GM13976 (cell line): ENCODE results near the gene NEMP1.

ENCODE experiments used
- DNase-seq: peaks from one replicate; pipeline ENCODE4 v3.0.0; 2012; ENCODE audit warnings: low spot score
- in situ Hi-C: fragments of 300-500 bp; cut with MboI; formaldehyde crosslinking; loops from one replicate; pipeline ENCODE4 v1.12.0; 2022; ENCODE audit warnings: low sequenced_read_pairs, mixed read lengths, inconsistent platforms; ENCODE audit not compliant: unreplicated experiment
- TF ChIP-seq, protein P1 (sequence below): IDR thresholded peaks from 2 replicates; pipeline ENCODE4 v1.5.1; 2012; ENCODE audit warnings: borderline replicate concordance, mild to moderate bottlenecking; ENCODE audit not compliant: insufficient read depth; ENCODE audit errors: extremely low read depth, missing control alignments, control extremely low read depth

The NEMP1 gene

DNA sequence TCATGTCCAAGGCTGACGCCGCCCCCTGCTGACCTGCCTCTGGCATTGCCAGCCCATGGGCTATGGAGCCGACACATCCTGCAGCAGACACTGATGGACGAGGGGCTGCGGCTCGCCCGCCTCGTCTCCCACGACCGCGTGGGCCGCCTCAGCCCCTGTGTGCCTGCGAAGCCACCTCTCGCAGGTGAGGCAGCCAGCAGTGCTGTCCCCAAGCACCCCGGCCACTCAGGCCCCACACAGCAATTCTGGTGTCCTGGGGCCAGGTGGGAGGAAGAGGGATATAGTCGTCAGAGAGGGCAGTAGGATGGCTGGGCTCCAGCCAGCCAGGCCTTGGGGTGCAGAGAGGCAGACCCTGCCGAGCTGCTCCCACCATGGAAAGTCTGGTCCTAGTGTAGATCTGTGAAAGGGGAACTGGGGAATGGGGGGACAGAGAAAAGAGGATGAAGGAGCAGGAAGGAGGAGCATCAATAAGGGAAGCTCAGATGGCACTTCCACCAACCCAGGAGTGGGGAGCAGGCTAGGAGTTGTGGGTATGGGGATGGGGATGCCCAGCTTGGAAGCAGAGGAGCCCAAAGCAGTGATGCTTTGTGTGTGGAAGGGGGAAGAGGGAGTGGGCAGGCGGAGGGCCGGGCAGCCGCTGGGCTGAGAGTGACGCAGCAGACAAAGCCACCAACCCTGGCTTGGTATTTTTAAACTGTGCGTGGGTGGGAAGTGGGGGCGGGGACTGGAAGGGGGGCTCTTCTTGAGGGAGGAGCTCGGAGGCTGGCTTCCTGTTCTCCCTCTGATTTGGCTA, 15.0 kb upstream of the NEMP1 start:
- DNase-seq: peak; percentile 93
- TF ChIP-seq, protein P1, sequence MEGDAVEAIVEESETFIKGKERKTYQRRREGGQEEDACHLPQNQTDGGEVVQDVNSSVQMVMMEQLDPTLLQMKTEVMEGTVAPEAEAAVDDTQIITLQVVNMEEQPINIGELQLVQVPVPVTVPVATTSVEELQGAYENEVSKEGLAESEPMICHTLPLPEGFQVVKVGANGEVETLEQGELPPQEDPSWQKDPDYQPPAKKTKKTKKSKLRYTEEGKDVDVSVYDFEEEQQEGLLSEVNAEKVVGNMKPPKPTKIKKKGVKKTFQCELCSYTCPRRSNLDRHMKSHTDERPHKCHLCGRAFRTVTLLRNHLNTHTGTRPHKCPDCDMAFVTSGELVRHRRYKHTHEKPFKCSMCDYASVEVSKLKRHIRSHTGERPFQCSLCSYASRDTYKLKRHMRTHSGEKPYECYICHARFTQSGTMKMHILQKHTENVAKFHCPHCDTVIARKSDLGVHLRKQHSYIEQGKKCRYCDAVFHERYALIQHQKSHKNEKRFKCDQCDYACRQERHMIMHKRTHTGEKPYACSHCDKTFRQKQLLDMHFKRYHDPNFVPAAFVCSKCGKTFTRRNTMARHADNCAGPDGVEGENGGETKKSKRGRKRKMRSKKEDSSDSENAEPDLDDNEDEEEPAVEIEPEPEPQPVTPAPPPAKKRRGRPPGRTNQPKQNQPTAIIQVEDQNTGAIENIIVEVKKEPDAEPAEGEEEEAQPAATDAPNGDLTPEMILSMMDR: peak; percentile 78
- in situ Hi-C loops: no loop called here

DNA sequence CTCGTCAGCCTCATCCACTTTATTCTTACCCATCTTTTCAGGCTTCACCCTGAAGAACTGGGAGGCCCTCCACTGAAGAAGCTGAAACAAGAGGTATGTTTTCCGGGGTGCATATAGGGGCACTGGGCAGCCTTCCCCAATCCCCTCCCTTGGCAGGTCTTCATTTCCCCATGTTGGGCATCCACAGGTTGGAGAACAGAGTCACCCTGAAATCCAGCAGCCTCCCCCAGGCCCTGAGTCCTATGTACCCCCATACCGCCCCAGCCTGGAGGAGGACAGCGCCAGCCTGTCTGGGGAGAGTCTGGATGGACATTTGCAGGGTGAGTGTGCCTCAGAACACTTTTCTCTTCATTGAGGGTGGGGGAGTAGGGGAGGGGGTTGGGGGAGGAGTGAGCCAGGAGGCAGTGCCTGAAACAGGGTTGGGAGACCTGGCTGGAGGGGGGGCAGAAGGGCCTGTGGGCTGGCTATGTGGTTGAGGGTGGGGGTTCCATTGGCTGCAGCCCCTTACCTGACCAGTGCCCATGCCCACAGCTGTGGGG, 14.4 kb upstream of the NEMP1 start:
- in situ Hi-C loops: no loop called here
- TF ChIP-seq, protein P1: no peak
- no peak for DNase-seq

DNA sequence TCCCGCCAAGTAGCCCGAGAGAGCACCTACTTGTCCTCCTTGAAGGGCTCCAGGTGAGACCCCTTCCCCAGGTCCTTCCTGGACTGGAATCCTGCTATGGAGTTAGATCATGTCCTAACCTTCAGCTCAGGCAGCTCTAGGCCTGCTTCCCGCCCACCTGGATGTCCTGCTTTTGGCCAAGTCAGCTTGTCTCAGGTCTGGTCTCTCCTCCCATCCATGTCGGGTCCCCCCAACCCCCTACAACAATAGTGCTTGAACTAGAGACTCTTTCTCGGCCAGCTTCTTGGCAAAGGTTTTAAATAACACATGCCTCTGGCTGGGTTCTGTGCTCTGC, 13.9 kb upstream of the NEMP1 start:
- in situ Hi-C loops: no loop called here
- no peak for DNase-seq
- TF ChIP-seq, protein P1: no peak

DNA sequence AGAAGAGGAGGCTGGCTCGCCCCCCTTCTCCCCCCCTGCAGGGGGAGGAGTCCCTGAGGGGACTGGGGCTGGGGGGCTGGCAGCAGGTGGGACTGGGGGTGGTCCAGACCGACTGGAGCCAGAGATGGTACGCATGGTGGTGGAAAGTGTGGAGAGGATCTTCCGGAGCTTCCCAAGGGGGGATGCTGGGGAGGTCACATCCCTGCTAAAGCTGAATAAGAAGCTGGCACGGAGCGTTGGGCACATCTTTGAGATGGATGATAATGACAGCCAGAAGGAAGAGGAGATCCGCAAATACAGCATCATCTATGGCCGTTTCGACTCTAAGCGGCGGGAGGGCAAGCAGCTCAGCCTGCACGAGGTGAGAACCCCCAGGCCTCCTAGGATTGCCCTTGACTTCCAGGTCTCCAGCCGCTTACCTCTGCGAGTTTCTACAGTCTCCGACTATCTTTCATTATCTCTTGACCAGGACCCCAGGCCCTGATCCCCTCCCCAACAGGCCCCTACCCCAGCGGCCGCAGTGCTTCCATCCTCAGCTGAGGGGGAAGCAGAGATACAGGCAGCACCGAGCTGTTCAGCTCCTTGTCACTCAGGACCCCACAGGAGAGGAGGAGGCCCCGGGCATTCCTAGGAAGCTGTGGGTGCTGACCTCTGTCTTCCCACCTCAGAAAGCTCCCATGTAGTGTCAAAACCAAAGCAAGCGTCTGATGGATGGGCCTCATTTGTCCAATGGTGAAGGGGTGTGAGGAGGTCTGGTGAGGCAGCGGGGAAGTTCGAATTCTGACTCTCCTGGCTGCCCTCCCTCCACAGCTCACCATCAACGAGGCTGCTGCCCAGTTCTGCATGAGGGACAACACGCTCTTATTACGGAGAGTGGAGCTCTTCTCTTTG, 13.3 kb upstream of the NEMP1 start:
- no peak for DNase-seq
- TF ChIP-seq, protein P1: no peak
- in situ Hi-C loops: no loop called here

DNA sequence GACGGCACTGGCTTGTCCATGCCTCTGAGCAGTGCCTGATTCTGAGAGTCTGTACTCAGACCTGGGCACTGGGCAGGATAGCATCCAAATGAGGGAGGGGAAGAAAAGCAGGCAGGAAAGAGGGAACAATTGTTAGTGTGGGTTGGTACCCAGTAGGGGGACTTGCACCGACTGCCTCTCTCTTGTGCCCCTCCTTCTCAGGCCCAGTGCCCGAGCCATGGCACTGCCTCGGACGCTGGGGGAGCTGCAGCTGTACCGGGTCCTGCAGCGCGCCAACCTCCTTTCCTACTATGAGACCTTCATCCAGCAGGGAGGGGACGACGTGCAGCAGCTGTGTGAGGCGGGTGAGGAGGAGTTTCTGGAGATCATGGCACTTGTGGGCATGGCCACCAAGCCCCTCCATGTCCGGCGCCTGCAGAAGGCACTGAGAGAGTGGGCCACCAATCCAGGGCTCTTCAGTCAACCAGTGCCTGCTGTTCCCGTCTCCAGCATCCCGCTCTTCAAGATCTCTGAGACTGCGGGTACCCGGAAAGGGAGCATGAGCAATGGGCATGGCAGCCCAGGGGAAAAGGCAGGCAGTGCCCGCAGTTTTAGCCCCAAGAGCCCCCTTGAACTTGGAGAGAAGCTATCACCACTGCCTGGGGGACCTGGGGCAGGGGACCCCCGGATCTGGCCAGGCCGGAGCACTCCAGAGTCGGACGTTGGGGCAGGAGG, 12.5 kb upstream of the NEMP1 start:
- no peak for DNase-seq
- TF ChIP-seq, protein P1: no peak
- in situ Hi-C loops: no loop called here

DNA sequence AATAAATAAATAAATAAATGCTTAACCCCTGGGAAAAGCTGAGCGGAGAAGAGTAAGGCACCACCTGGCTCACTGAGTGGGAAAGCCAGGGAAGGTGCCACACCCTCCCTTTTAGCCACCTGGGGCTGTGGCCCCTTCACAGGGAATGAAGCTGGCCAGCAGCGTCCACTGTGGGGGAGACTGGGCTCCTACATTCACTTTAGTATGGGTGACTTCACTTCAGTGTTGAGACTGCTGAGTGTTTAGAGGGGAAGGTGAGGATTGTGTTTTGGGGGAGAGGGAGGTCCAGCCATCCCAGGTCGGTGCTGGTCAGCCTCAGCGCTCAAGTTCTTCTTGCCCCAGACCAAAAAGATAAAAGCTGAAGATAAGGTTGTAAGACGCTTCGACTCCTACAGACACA, 11.9 kb upstream of the NEMP1 start:
- TF ChIP-seq, protein P1: no peak
- in situ Hi-C loops: no loop called here
- DNase-seq: no peak
